ENCODE measurements around the gene GRIK1.

Gene GRIK1

DNA sequence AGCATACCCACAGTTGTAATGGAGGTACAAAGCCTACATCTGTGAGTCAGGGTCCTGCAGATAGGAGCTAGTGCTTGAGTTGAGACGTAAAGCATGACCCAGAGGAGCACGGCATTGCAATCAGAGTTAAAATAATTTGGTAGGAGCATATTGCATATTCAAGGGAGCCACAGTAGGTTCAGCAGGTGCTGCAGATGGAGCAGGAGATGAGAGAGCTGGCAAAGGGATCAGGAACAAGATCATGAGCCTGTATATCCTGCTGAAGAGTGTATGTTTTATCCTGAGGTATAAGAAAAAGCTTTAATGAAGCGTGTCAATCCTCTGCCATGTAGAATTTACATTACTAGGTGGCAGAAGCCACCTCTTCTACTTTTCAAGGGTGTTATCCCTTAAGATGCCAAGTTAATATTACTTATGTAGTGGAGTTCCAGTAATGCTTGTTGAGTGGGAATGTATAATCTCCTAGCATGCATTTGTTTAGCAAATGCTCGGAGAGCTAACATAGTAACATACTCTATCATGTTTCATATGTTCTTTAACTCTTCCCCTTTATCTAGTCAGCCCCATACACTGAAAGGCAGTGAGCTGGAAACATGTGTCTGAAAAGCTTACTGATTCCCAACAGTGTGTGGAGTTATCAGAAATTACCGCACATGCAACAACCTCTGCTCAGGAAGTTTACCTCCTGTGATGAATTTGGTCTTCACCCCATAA lies 300.3 kb downstream of the GRIK1 start:
- Histone ChIP-seq H3K36me3 (ENCODE audit: control insufficient read depth, insufficient read depth, low read length) (no peaks in the 10 kb centered on the region), H3K4me3 (replicated peaks; ENCODE audit: low read depth, low read length) (no peak overlapping the region), H3K27me3 (replicated peaks; ENCODE audit: control insufficient read depth, insufficient read depth, low read length) (no peaks in the 10 kb centered on the region)
- TF ChIP-seq, protein P1, sequence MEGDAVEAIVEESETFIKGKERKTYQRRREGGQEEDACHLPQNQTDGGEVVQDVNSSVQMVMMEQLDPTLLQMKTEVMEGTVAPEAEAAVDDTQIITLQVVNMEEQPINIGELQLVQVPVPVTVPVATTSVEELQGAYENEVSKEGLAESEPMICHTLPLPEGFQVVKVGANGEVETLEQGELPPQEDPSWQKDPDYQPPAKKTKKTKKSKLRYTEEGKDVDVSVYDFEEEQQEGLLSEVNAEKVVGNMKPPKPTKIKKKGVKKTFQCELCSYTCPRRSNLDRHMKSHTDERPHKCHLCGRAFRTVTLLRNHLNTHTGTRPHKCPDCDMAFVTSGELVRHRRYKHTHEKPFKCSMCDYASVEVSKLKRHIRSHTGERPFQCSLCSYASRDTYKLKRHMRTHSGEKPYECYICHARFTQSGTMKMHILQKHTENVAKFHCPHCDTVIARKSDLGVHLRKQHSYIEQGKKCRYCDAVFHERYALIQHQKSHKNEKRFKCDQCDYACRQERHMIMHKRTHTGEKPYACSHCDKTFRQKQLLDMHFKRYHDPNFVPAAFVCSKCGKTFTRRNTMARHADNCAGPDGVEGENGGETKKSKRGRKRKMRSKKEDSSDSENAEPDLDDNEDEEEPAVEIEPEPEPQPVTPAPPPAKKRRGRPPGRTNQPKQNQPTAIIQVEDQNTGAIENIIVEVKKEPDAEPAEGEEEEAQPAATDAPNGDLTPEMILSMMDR (IDR thresholded peaks at IDR 0.05; ENCODE audit: insufficient read depth, low read length, poor library complexity, severe bottlenecking) = no peak
- DNase-seq (ENCODE audit: extremely low read depth, insufficient read length) = peak; percentile 18

DNA sequence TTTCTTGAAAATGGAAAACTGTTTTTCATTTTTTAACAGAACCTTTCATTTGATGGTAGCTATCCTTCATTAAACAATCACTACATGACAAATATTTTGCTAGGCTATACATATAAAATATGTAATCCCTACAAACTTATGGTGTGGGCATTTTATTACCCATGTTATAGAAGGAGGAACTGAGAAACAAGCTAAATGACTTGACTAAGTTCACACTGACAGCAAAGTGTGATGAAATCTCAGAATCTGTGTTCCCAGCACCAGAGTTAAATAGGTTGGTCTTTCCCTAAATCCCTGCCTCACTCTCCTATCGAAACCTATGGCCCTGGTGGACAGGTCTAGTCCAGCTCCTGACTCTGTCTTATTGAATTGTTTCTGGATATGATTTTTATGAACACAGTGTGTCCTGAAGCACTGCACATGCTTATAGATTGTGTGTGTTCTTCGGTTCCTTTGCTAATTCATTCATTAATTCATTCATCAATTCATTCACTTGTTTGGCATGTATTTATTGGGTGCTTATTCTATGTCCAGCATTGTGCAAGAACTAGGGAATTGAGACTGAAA lies 301.0 kb downstream of the GRIK1 start:
- no peak overlapping the region for H3K4me3 ChIP-seq (replicated peaks; ENCODE audit: low read depth, low read length)
- no peaks in the 10 kb centered on the region for H3K36me3 ChIP-seq (ENCODE audit: control insufficient read depth, insufficient read depth, low read length)
- TF ChIP-seq, protein P1 (IDR thresholded peaks at IDR 0.05; ENCODE audit: insufficient read depth, low read length, poor library complexity, severe bottlenecking) = no peak
- no peak for DNase-seq (ENCODE audit: extremely low read depth, insufficient read length)
- no peaks in the 10 kb centered on the region for H3K27me3 ChIP-seq (replicated peaks; ENCODE audit: control insufficient read depth, insufficient read depth, low read length)

DNA sequence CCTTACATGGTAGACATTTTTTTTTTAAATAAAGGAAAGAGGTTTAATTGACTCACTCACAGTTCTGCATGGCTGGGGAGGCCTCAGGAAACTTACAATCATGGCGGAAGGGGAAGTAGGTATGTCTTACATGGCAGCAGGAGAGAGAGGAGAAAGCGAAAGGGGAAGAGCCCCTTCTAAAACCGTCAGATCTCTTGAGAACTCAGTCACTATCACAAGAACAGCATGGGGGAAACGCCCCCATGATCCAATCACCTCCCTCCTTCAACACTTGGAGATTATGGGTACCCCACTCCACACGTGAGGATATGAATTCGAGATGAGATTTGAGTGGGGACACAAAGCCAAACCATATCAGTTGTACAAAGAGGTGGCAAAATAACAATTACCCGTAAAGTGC lies 301.7 kb downstream of the GRIK1 start:
- Histone ChIP-seq H3K36me3 (ENCODE audit: control insufficient read depth, insufficient read depth, low read length) (no peaks in the 10 kb centered on the region), H3K27me3 (replicated peaks; ENCODE audit: control insufficient read depth, insufficient read depth, low read length) (no peaks in the 10 kb centered on the region), H3K4me3 (replicated peaks; ENCODE audit: low read depth, low read length) (no peak overlapping the region)
- TF ChIP-seq, protein P1 (IDR thresholded peaks at IDR 0.05; ENCODE audit: insufficient read depth, low read length, poor library complexity, severe bottlenecking) = no peak
- no peak for DNase-seq (ENCODE audit: extremely low read depth, insufficient read length)

DNA sequence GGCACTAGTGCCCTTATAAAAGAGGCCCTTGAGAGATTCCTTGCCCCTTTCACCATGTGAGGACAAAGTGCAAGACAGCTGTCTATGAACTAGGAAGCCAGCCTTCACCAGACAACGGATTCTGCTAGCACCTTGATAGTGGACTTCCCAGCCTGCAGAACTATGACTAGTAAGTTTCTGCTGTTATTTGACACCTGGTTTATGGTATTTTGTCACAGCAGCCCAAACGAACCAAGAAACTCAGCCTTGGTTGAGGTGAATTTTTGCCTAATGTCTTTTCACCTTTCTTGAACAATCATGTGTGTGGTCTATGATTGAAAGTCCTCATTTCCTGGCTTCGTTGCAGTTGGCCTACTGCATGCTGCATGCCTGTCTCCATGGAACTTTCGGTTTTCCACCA lies 302.2 kb downstream of the GRIK1 start:
- no peak for DNase-seq (ENCODE audit: extremely low read depth, insufficient read length)
- H3K4me3 ChIP-seq (replicated peaks; ENCODE audit: low read depth, low read length) = no peak overlapping the region
- no peaks in the 10 kb centered on the region for H3K36me3 ChIP-seq (ENCODE audit: control insufficient read depth, insufficient read depth, low read length)
- TF ChIP-seq, protein P1 (IDR thresholded peaks at IDR 0.05; ENCODE audit: insufficient read depth, low read length, poor library complexity, severe bottlenecking) = no peak
- H3K27me3 ChIP-seq (replicated peaks; ENCODE audit: control insufficient read depth, insufficient read depth, low read length) = no peaks in the 10 kb centered on the region

DNA sequence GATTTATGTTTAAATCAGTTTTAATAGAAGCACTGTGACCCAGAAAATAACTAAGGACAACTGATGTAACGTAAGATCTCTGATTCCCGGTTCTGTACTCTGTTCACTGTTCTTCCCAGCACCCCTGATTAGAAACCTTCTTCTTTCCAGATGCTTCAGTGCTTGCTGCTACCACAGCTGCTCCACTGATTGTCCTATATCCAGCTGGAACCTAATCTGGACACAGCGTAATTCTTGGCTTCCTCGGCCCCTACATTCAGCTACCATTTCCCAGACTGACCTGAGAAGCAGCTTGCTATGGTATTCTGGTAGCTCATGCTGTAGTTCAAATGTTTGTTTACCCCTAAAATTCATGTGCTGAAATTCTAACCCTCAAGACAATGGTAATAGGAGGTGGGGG lies 302.7 kb downstream of the GRIK1 start:
- DNase-seq (ENCODE audit: extremely low read depth, insufficient read length) = no peak
- Histone ChIP-seq H3K4me3 (replicated peaks; ENCODE audit: low read depth, low read length) (no peak overlapping the region), H3K27me3 (replicated peaks; ENCODE audit: control insufficient read depth, insufficient read depth, low read length) (no peaks in the 10 kb centered on the region), H3K36me3 (ENCODE audit: control insufficient read depth, insufficient read depth, low read length) (no peaks in the 10 kb centered on the region)
- TF ChIP-seq, protein P1 (IDR thresholded peaks at IDR 0.05; ENCODE audit: insufficient read depth, low read length, poor library complexity, severe bottlenecking) = no peak
